ENCODE data around the gene INO80B.
A peak's percentile ranks its signal among the peaks of the same experiment; 100 is the strongest.
"Not testable (repeated sequence)": the region's sequence is repeated elsewhere in the genome, so short reads cannot be mapped to it uniquely, and the experiment has no call there.

The INO80B gene

DNA sequence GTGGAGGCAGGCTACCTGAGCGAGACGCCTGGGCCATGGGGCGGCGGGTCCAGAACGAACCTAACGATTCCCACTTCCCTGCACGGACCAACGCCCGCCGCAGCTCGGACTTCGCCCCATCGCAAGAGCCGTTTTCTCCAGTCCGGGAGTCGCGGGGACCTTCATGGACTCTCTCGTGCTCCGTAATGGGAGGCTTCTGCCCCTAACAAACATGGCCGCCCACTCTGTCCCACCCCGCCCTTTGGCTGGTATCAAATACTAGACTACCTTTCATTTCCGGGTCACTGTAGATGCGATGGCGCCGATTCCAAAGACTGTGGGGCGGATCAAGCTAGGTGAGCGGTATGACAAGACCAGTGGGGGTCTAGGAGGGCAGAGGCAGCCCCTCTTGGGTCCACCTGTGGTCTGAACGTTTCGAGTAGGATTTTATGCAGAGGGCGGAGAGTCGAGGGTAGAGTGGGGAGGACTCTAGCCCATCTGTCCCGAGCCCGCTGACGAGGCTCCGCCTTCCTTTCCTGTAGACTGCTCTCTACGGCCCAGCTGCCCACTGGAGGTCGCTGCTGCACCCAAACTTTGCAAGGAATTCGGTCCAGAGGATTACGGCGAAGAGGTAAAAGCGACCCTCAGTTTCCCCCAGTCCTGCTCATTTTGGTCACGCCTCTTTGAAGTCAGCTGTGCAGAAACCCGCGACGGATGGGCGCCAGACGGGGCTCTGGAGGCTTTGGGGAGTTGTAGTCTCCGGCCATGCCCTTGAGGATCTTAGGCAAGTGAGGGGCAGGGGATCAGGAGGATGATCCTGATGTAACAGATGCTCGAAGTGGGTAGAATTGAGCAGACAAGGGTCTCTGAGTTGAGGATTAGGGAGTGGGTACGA is 28.2 kb downstream of the INO80B start, which contains the start of the genes CCDC142 and TTC31:
CCDC142 (minus strand) TSS at position 198 of the 874 bp plus-strand sequence; CDS start at position 37, 161 bp downstream.
TTC31 (plus strand) TSS at position 281 of the 874 bp plus-strand sequence; CDS start at position 296, 15 bp downstream.
- peak; percentile 82 for DNase-seq

- not testable (repeated sequence) for DNase-seq
Observed at GRCh38 chr2:74483675-74484164, 28.8 kb downstream of the INO80B start.

- no peak for DNase-seq
Observed at GRCh38 chr2:74486141-74486540, 31.3 kb downstream of the INO80B start.

DNA sequence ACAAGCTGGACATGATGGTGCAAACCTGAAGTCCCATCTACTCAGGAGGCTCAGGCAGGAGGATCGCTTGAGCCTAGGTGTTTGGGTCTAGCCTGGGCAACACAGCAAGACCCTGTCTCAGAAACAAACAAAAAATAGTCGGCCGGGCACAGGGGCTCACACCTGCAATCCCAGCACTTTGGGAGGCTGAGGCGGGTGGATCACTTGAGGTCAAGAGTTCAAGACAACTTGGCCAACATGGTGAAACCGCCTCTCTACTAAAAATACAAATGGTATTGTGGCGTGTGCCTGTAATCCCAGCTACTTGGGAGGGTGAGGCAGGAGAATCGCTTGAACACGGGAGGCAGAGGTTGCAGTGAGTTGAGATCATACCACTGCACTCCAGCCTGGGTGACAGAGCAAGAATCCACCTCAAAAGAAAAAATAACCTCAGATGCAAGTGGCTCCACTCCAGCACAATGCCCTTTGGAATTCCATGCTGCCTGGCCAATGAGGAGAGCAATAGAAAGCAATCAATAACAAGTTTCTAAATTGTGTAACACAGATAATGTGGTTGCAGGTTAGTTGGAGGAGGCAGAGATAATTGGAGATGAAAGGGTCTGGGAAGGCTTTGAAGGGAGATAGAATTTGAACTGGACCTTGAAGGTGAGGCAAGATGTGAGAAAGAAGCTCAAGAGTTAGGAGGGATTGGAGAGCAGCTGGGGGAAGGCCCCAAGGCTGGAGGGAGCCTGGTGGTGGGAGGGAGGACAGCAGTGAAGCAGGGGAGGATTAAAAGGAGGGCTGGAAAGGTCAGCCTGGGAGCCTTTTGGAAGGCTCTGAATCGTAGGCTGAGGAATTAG is 34.0 kb downstream of the INO80B start:
- no peak for DNase-seq

GRCh38 chr2:74489906-74490305 is 35.0 kb downstream of the INO80B start:
- no peak for DNase-seq

DNA sequence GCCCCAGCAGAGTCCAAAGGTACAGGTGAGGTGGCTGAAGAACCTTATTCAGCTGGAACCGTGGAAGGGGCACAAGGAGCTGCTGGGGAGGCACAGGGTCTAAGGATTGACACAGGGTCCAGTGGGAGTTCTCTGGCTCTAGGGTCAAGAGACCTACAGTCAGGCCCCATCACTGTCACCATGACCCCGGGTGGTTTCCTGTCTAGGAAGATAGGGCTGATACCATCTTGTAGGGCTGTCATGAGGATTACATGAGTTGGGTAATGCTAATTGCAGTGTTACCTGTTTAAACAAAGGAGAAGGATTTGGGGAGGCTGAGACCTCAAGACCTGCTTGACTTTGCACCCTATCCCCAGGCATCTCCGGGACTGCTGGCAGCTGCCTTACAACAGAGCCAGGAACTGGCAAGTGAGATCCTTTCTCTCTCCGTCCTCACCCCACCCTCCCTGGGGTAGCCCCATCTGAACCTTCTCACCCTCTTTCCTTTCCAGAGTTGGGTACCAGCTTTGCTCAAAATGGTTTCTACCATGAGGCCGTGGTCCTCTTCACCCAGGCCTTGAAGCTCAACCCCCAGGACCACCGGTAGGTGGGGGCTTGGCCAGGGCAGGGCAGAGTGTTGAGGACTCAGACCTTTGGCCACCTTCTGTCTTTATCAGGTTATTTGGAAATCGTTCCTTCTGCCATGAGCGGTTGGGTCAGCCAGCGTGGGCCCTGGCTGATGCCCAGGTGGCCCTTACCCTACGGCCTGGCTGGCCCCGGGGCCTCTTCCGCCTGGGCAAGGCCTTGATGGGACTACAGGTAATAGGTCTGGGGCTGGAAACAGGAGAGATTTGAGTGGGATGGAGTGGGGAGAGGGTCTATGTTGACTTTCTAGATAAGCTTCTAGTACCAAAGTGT is 37.0 kb downstream of the INO80B start:
- no peak for DNase-seq

GRCh38 chr2:74493546-74493945 is 38.7 kb downstream of the INO80B start:
- no peak for DNase-seq

GRCh38 chr2:74495440-74495839 is 40.6 kb downstream of the INO80B start:
- DNase-seq, result no peak

DNA sequence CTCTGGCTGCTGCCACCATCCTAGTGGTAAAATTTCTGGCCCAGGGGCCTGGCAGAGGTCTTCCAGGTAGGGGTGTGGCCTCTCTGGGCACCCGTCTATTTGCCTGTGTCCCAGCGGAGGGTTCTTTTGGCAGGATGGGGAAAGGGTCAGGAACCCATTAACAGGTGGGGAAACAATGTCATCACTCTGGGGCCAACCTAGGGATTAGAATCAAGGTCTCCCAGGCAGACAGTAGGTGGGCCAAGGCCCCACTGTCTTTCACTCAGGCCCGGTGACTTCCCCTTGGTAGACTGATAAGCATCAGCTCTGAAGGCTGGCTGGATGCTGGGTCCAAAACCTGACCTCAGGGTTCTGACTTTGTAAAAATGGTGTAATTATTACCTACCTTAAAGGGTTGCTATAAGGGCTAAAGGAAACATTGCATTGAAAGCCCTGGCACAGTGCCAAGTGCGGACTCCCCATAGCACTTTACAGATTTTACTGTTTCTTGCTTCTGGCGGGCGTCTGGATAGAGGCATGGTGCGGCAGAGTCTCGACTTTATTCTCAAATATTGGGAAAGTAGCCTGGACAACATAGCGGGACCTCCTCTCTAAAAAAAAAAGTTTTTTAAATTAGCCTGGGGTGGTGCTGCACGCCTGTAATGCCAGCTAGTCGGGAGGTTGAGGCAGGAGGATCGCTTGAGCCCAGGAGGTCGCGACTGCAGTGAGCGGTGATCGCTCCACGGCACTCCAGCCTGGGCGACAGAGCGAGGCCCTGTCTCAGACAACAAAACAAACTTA is 42.3 kb downstream of the INO80B start:
- DNase-seq, result no peak

DNA sequence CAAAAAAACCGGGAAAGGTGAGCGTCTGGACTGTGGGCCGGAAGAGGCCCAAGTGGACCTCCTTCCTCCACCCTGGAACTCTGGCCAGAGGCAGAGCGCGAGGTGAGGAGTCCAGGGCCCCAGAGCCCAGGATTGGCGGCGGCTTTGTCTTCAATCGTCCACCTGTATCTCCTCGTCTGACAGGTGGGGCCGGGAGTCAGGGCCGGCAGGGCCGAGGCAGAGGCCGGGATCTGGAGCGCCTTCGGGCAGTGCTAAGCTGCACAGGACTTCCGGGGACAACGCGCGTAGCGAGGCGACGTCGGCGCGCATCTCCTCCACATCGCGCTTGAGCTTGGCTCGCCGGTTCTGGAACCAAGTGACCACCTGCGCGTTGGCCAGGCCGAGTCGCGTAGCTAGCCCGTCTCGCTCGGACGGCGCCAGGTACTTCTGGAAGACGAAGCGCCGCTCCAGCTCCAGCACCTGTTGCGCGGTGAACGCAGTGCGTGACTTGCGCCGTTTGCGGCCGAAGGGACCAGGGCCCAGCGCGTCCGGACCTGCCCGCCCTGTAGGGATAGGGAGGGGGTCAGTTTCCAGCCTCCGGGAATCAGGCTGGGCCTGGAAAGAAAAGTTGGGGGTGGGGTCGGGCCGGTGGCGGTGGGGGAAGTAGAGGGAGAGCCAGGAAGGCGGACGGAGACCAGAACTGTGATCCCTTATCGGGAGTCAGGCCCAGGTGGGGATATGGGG is 43.1 kb downstream of the INO80B start:
- DNase-seq, result no peak

DNA sequence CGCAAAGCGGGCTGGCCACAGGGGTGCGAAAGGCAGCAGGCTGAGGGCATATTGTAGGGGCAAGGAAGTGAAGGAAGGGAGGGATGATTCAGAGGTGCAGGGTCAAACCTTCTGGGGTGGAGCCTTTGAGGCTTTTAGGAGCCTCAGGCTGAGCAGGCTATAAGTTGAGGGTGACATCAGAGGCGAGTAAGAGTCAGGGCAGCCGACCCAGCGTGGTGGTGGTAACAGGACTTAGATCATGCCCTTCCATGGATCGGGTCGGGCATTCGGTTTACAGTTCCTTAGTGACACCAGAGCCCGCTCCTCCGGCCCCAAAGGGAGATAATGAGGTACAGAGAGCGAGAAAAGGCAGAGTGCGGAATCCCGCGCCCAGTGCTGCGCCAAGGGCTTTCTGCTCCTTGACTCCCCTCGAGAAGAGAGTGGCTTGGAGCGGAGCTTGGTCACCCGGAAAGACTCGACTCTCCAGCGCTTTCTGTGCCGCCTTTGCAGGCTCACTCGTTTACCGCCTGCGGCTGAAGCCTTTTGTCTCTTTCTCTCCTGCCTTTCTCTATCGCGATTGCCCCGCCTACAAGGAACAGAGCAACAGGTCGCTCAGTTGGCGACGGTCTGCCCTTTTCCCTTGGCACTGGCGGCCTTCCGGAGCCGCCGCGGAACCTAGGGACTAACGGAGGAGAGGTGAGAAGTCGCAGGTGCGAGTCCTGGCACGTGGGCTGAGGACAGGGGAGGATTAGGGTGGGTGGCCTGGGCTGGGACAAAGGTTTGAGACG is 43.8 kb downstream of the INO80B start:
- no peak for DNase-seq

GRCh38 chr2:74499267-74499939 is 44.5 kb downstream of the INO80B start, which contains the start of gene LBX2:
LBX2 (minus strand) TSS chr2:74499603; CDS start chr2:74499537, 66 bp downstream.
- DNase-seq, result no peak

- no peak for DNase-seq
Observed at GRCh38 chr2:74499940-74500577, 45.2 kb downstream of the INO80B start.

GRCh38 chr2:74500578-74500946 is 45.7 kb downstream of the INO80B start:
- no peak for DNase-seq

DNA sequence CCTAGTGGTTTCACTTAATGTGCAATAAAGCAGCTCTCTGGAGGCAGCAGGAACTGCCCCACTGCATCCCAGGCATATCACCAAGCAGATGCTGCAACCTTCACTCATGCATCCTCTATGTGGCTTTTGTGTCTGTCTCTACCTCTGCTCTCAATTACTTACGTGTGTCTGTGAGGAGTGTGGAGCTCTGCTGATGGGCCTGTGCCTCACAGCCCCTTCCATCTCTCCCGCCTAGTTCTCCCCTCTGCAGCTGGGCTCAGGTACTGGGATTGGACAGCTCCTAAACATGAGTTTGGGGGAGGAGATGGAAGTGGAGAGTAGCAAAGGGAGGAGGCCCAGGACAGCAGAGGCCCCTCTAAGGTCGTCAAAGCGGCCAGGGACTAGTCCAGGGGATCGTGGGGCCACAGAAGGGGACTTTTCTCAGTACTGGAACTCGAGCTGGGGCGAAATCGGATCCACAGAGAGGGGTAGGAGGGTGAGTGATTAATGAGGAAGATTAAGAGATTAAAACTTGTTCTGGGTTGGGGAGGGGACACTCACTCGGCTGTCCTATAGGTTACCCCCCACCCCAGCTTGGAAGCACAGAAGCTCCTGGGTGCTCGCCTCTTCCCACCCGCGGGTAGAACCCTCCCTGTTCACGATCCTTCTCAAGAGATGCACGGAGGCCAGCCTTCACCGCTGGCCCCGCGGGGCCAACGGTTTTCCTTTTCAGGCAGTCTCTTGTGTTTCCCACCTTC is 46.6 kb downstream of the INO80B start:
- DNase-seq, result no peak

- DNase-seq, result no peak
Observed at GRCh38 chr2:74502147-74502719, 47.3 kb downstream of the INO80B start.

DNA sequence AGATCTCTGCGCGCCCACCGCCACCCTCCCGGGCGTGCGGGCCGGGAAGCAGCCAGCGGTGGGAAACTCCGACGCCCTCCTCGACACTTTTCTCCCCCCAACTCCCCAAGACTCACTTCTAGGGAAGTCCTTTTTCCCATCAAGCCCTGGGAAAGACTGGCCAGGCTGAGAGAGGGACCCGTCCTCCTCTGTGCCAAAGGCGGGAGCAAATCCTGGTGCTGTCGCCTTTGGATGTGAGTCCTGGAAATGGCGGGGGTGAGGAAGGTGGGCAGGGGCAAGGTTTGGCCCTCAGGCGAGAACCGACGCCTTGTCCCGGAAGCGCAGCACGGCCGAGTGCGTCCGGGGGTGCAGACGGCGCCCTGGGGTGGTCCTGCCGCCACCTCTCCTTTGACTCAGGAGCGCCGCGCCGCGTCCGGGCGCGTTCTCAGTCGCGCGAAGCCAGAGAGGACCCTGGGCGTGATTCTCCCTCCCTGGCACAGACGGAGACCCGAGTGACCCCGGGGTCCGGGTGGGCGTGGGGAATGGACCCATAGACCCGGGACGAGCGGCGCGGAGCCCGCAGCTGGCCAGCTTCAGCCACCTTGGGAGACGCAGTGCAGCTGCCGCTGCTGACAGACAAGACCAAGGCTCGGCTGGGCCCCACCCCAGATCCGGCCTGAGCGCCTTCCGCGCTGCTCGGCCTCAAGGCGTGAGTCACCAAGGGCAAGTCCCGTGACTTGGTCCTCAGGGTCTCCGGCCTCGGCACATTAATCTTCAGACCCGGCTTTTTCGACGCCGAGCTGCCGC is 48.0 kb downstream of the INO80B start:
- no peak for DNase-seq
